Gastroesophageal sphincter (tissue), 3 donors: ENCODE results near the gene GSTM1.

Source experiments
- POLR2A ChIP-seq, 2 donors: fragments of 450-650 bp; IDR thresholded peaks; one replicate each; pipeline ENCODE4 v1.6.1; 2017; ENCODE audit warnings: antibody characterized with exemption in 2 of 2, mild to moderate bottlenecking in 2 of 2, moderate library complexity in 1 of 2
- TF ChIP-seq, protein P1 (sequence below), 4 experiments: fragments of 200-600 bp in 2 of 4; fragments of 450-650 bp in 2 of 4; sonication (generic) in 1 of 4; IDR thresholded peaks; one replicate each; pipeline ENCODE4 v1.5.1; 2017 to 2019; ENCODE audit warnings: antibody characterized with exemption in 4 of 4, mild to moderate bottlenecking in 2 of 4, moderate library complexity in 2 of 4

DNA sequence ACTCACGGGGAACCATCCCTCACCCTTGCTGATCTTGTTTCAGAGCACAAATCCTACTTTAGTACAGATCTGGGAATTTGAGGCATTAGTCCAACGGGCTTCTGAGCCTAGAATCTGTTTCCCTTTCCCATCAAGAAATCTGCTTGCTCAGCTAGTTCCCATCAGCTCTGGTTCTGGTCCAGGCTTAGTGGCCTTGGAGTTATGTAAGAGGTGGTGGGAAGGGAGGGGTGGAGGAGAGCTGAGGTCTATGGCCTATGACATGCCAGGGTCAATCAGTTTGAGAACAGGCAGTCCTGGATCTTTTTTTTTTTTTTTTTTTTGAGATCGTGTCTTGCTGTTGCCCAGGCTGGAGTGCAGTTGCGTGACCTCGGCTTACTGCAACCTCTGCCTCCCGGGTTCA, 4.1 kb downstream of the GSTM1 start:
- TF ChIP-seq, protein P1, sequence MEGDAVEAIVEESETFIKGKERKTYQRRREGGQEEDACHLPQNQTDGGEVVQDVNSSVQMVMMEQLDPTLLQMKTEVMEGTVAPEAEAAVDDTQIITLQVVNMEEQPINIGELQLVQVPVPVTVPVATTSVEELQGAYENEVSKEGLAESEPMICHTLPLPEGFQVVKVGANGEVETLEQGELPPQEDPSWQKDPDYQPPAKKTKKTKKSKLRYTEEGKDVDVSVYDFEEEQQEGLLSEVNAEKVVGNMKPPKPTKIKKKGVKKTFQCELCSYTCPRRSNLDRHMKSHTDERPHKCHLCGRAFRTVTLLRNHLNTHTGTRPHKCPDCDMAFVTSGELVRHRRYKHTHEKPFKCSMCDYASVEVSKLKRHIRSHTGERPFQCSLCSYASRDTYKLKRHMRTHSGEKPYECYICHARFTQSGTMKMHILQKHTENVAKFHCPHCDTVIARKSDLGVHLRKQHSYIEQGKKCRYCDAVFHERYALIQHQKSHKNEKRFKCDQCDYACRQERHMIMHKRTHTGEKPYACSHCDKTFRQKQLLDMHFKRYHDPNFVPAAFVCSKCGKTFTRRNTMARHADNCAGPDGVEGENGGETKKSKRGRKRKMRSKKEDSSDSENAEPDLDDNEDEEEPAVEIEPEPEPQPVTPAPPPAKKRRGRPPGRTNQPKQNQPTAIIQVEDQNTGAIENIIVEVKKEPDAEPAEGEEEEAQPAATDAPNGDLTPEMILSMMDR (IDR thresholded peaks at IDR 0.05), result no peak
- TF ChIP-seq POLR2A (IDR thresholded peaks at IDR 0.05), result no peak
